Sigmoid colon (tissue), 3 donors: ENCODE measurements around the gene TBC1D10A.

Experiments used
- POLR2A ChIP-seq, 2 donors: fragments of 450-650 bp; IDR thresholded peaks; one replicate each; pipeline ENCODE4 v1.6.1; 2016; ENCODE audit warnings: antibody characterized with exemption in 2 of 2, mild to moderate bottlenecking in 2 of 2, moderate library complexity in 2 of 2
- TF ChIP-seq, protein P1 (sequence below), 4 experiments: fragments of 450-650 bp in 3 of 4; fragments of 200-600 bp in 1 of 4; IDR thresholded peaks; one replicate each; pipeline ENCODE4 v1.5.1; 2016 to 2019; ENCODE audit warnings: antibody characterized with exemption in 4 of 4, mild to moderate bottlenecking in 3 of 4, moderate library complexity in 2 of 4

DNA sequence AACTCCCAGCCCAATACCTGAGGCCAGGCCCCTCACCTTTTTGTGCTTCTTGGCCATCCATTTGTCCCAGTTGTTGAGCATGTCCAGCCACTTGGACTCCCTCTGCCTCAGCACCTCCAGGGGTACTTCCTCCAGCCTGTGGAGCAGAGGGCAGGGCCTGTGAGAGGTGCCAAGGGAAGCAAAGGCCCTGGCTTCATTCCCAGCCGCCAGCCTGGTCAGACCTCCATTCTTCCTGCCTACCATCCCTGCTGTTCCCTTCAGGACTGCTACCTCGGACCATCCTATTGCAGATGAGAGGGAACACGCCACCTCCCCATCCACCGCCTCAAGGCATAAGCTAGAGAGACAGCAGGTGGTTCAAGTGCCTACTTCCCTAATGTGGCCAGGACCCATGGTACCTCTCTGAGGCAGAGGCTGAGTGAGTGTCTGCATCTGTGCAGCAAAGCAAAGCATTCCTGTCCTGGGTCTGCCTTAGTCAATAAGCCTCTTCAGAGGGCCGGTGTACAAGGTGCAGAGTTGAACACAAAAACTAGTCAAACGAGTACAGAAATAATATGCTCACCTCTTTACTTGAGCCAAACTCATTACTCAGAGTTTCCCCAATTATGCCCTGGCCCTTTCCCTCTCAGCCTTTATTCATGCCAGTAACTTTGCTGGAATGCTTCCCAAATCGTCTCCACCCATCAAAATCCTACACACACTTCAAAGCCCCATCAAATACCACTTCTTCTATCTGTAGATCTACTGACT, 22.1 kb downstream of the TBC1D10A start:
- TF ChIP-seq, protein P1, sequence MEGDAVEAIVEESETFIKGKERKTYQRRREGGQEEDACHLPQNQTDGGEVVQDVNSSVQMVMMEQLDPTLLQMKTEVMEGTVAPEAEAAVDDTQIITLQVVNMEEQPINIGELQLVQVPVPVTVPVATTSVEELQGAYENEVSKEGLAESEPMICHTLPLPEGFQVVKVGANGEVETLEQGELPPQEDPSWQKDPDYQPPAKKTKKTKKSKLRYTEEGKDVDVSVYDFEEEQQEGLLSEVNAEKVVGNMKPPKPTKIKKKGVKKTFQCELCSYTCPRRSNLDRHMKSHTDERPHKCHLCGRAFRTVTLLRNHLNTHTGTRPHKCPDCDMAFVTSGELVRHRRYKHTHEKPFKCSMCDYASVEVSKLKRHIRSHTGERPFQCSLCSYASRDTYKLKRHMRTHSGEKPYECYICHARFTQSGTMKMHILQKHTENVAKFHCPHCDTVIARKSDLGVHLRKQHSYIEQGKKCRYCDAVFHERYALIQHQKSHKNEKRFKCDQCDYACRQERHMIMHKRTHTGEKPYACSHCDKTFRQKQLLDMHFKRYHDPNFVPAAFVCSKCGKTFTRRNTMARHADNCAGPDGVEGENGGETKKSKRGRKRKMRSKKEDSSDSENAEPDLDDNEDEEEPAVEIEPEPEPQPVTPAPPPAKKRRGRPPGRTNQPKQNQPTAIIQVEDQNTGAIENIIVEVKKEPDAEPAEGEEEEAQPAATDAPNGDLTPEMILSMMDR (IDR thresholded peaks at IDR 0.05): no peak
- no peak for TF ChIP-seq POLR2A (IDR thresholded peaks at IDR 0.05)
